ENCODE data around the gene SRBD1.

Gene SRBD1

GRCh38 chr2:45540942-45541341 lies 70.1 kb downstream of the SRBD1 start:
- DNase-seq = no peak

GRCh38 chr2:45533771-45534170 lies 77.3 kb downstream of the SRBD1 start:
- DNase-seq = no peak

- no peak for DNase-seq
Observed at GRCh38 chr2:45532181-45532580, 78.9 kb downstream of the SRBD1 start.

- no peak for DNase-seq
Observed at GRCh38 chr2:45524016-45524415, 87.1 kb downstream of the SRBD1 start.

- DNase-seq = no peak
Observed at GRCh38 chr2:45518546-45518945, 92.5 kb downstream of the SRBD1 start.

- no peak for DNase-seq
Observed at GRCh38 chr2:45510701-45511420, 100.2 kb downstream of the SRBD1 start.

- no peak for DNase-seq
Observed at GRCh38 chr2:45506756-45507155, 104.3 kb downstream of the SRBD1 start.

GRCh38 chr2:45505138-45505537 lies 105.9 kb downstream of the SRBD1 start:
- DNase-seq = no peak

- no peak for DNase-seq
Observed at GRCh38 chr2:45498661-45499550, 112.2 kb downstream of the SRBD1 start.

- DNase-seq = peak; percentile 10
Observed at GRCh38 chr2:45497355-45497754, 113.7 kb downstream of the SRBD1 start.

GRCh38 chr2:45496869-45497268 lies 114.2 kb downstream of the SRBD1 start:
- DNase-seq = no peak

GRCh38 chr2:45494978-45495293 lies 116.1 kb downstream of the SRBD1 start:
- no peak for DNase-seq

- DNase-seq = peak; percentile 56
Observed at GRCh38 chr2:45494275-45494977, 116.6 kb downstream of the SRBD1 start.

- no peak for DNase-seq
Observed at GRCh38 chr2:45484965-45485364, 126.1 kb downstream of the SRBD1 start.

- DNase-seq = peak; percentile 5
Observed at GRCh38 chr2:45483997-45484396, 127.1 kb downstream of the SRBD1 start.

GRCh38 chr2:45477546-45477945 lies 133.5 kb downstream of the SRBD1 start:
- no peak for DNase-seq

GRCh38 chr2:45470531-45470930 lies 140.5 kb downstream of the SRBD1 start:
- DNase-seq = peak; percentile 5

GRCh38 chr2:45469314-45470099 lies 141.6 kb downstream of the SRBD1 start:
- DNase-seq = no peak

GRCh38 chr2:45468279-45468678 lies 142.8 kb downstream of the SRBD1 start:
- no peak for DNase-seq

- no peak for DNase-seq
Observed at GRCh38 chr2:45466053-45466452, 145.0 kb downstream of the SRBD1 start.

GRCh38 chr2:45460825-45461224 lies 150.2 kb downstream of the SRBD1 start:
- no peak for DNase-seq

GRCh38 chr2:45459860-45460259 lies 151.2 kb downstream of the SRBD1 start:
- no peak for DNase-seq

All from fibroblast of skin of right biceps (primary cell).